HG03103 (cell line): ENCODE measurements around the gene PLGRKT.
"Not testable (repeated sequence)": the region's sequence is repeated elsewhere in the genome, so short reads cannot be mapped to it uniquely, and the experiment has no call there.

Experiments
- ATAC-seq: cut with Tn5 transposase; IDR thresholded peaks from one replicate; pipeline ENCODE4 v1.9.1; 2021; ENCODE audit warnings: low read depth; ENCODE audit not compliant: unreplicated experiment

The PLGRKT gene

DNA sequence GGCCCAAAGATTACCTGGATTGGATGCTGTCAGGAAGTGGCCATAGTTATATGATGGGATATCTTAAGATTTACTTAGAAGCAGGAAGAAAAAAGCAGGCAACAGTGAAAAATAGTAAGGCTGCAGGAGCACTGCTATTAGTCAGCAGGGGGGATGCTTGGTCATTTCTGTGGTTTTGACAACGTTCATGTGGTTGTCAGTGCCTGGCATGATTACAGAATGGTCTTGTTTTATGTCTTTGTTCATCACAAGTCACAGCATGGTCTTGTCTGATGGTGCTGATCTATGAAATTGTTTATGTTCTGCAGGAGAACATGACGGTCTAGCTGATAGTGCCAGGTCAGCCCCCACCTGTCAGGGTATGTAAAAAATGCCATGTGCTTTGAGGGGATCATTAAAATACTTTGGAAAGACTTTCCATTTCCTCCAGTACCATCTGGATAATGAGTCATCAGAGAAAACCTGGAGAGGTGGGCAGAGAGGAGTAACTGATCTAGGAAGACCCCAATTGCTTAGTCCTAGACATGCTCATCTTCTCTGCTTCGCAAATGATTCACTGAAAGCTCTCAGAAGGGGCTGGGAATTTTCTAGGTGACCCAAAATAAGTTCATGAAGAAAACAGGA is 48.5 kb downstream of the PLGRKT start:
- no peak for ATAC-seq

DNA sequence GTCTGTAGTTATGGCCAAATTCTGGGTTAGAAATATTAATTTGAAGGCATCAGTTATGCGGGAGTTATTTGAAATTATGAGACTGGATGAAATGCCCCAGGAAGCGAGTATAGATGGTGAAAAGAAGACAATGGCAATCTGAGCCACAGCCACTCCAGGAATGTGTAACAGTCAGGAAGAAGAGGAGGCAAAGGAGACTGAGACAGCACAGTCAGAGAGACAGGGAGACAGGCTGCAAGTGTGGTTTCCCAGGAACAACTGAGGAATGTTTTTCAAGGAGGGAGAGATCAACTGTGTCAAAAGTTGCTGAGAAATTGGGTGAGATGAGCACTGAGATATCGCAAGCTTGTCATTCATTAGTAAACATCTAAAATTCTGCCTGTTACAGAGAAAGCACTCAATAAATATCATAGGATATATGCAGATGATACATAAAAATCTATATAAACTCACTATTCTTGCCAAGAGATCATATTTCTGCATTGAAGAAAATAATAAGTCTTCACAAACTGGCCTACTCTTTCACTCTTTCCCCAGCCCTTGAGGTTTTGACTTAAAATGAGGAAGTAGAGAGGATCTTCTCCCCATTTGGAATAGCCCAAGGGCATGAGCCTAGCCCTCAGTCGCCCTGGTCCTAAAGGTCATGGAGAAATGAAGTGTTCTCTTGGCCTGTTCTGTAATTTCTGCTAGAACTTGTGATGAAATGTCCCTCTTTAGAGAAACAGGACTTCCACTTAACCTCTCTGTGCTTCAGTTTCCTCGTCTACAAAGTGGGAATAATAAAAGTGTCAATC is 49.5 kb downstream of the PLGRKT start:
- no peak for ATAC-seq

DNA sequence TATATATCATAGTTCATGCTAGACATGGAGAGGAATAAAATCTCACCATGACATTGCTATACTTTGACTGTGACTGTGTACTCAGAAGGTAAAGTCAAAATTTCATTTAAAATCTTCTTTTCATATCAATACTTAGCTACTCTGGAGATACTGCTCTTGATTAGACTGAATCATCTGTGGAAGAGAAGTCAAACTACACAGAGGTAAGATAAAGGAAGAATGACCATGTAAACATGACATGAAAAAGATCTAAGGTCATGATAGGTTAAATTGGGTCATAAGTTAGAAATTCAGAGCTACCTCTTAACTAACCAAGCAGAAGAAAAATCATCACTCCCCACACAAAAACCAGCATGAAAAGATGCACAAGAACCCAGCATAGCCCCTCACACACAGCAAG is 53.3 kb downstream of the PLGRKT start:
- ATAC-seq = no peak

DNA sequence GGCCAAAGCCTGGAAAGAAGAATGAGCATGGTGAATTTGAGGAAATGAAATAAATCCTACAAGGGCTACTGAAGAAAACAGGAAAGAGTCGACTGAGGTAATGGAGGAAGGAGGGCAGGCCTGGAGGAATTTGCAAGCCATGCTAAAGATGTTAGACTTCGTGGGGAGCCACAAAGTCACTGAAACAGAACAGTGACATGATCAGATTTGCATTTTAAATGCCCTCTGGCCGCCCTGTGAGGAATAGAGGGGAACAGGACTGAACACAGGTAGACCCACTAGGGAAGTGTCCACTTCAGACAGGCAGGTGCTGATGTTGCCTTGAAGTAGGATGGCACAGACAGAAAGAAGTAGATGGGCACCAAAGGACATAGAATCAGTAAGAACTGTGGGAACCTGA is 55.2 kb downstream of the PLGRKT start:
- no peak for ATAC-seq

DNA sequence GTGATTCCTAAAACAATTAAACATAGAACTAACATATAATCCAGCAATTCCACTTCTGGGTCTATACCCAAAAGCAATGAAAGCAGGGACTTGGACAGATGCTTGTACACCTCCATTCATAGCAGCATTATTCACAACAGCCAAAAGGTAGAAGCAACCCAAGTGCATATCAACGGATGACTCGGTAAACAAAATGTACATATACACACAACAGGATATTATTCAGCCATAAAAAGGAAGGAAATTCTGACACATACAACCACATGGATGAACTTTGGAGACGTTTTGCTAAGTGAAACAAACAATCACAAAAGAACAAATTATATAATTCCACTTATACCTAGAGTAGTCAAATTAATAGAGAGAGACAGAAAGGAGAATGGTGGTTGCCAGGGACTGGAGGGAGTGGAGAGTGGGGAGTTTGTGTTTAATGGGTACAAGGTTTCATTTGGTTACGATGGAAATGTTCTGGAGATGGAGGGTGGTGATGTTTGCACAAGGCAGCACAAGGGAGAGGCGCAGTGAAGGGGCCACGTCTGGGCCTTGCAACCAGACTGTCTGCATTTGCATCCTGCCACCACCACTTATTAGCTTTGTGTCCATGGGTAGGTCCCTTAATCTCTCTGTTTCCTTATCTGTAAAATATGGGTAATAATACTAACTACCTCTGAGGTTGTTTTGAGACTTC is 61.8 kb downstream of the PLGRKT start:
- ATAC-seq = no peak

DNA sequence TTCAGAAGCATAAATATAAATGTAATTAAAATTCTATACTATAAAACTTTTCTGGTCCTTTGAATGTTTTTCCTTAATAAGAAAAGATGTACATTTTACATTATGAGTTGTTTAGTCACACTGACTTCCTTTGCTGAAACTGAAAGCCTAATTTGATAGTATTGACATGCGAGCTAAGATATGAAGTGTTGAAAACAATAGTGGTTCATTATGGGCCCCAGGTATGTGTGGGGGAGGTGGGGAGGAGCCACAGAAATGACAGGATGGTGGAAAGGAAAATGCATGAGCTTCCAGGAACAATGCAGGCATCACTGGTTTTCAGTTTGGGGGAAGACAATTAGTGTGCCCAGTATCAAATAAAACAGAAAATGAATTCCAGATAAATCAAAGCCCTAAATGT is 62.6 kb downstream of the PLGRKT start:
- ATAC-seq = no peak

DNA sequence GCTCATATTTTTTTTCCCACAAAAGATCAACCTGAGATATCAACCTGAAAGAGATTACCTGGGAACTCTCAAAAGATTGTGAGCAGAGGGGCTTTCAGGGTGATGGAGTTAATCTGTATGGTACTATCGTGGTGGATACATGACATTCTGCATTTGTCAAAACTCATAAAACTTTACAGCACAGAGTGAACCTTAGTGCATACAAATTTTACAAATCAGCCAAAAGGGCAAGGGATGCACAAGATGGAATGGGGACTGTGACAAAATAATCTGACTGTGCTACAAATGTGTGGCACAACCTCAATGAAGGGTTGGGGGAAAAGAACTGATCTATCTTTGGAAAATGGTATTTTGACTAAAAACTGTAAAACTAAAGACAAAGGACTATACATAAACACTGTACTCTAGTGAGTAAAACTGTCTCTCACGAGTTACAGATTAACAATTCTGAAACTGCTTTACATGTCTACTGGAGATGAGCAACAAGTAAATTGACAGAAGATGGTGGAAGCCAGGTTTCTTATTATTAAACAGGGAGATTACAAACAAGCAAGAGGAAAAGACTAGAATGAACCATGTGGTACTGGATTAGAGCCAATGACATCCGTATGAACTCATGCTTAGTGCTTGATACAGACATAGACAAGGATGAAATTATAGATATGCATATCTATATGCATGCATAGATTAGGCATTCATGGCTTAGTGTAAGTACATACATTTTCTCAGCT is 73.3 kb downstream of the PLGRKT start:
- ATAC-seq = peak; percentile 70

- no peak for ATAC-seq
Measured at GRCh38 chr9:5361326-5362010, 76.3 kb downstream of the PLGRKT start.

- no peak for ATAC-seq
Measured at GRCh38 chr9:5360341-5360740, 77.4 kb downstream of the PLGRKT start.

DNA sequence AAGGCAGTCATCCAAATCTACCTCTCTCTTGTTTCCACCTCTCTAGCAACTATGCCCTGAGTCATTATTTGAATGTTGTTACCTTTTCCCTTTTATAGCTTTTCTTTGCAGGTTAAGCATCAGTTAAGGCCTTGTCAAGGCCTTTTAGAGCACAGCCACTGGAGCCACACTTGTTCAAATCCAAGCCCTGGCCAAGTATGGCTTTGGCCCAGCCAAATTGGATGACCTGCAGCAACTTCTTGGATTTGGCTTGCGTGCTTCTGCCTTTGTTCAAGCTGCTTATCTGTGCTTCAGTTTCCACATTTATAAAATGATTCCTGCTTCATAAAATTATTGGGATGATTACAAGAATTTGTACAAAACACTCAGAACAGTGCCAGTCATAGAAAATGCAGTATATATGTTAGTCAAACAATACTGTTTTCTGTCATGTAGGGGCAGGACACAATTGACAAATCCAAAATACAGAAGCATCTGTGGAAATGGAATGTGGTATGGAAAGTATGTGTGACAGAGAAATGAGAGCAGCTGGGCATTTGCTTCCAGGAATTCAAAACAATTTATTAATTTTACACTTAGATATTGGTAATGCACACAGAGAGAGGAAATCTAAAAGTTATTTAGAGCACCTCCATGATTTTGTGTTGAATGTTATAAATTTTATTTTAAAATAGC is 80.2 kb downstream of the PLGRKT start:
- no peak for ATAC-seq

- ATAC-seq = no peak
Measured at GRCh38 chr9:5355817-5356216, 81.9 kb downstream of the PLGRKT start.

DNA sequence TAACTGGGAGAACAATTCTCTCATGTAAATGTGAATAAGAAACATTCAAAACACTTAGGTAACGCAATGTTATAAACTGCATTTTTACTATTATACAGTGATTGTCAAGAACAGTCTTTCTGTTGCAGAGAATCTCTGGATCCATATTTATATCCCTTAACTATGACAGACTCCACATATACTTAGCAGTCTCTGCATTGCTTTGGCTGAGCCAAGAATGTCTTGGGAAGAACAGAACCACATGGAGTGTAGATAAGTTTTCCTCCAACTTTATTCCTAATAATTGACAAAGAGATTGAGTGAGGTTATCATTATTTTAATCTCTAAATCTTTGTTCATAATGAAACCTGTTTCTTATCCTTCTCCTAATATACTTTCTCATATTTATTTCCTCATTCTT is 82.5 kb downstream of the PLGRKT start:
- no peak for ATAC-seq

GRCh38 chr9:5354184-5354583 is 83.5 kb downstream of the PLGRKT start:
- no peak for ATAC-seq

- ATAC-seq = no peak
Measured at GRCh38 chr9:5352637-5353248, 85.0 kb downstream of the PLGRKT start.

DNA sequence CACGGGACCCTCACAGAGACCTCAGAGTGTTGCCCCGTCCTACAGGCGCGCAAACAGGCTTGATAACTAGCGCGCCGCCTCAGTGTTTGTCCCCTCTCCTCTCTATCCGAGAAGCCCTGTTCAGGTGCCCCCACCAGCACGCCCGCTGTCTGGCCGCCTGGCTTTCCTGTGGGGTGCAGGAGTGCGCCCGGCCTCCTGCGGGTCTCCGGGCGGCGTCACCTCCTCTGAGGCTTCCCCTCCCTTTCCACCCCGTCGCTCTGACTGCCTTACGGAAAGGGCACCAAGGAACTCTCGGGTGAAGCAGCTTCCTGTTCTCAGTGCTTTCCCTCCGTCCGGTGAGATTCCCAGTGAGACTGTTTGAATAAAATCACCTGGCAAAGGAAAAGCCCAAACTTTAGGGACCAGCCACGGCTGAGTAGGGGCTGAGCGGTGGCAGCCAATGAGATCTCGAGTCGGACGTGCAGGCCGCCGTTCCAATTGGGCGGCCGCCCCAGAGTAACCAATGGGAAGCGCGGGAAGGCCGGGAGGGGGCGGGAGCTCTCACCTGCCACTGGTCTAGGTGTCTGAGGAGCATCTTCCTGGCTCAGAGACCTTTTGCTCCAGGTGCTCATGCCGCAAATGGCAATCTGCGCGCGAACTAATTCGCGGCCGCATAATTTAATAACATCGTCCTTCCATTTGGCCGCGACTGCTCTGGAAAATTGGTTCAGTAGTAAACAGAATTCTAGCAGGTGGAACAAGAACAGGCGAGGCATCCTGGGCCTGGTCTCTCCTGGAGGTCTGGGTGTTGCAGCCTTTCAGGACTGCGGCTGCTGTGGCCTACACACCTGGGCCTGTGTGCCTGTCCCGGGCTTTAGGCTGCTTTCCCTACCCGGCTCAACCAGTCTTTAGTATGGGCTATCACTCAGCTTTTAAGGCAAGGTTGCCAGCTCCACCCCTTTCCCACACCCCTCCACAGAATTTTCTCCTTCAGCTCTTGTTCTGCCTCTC is 98.4 kb downstream of the PLGRKT start, which contains the start of gene RLN1:
RLN1 (minus strand) TSS at position 885 of the 990 bp plus-strand sequence; CDS start at position 755, 130 bp downstream.
- ATAC-seq = peak; percentile 99

DNA sequence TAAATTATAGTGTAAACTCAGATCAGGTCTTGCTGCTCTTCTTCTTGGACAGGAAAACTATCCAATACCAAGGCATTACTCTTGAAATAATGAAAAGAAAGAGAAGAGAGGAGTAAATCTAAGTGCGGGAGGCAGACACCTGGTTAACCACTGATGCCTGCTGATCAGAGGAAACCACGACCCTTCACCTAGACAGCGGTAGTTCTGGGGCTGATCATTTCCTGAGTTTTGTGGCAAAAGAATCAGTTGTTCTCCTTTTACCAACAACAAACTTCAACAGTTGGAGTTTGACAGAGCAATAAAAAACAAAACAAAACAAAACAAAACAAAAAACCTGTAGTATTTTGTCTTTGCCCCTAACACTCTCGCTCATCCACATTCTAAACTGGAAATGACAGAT is 101.0 kb downstream of the PLGRKT start:
- no peak for ATAC-seq

DNA sequence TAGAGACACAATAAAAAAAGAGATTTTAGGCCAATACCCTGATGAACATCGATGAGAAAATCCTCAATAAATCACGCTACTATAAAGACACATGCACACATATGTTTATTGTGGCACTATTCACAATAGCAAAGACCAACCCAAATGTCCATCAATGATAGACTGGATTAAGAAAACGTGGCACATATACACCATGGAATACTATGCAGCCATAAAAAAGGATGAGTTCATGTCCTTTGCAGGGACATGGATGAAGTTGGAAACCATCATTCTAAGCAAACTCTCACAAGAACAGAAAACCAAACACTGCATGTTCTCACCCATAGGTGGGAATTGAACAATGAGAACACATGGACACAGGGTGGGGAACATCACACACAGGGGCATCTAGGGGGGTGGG is 106.4 kb downstream of the PLGRKT start:
- ATAC-seq = not testable (repeated sequence)

DNA sequence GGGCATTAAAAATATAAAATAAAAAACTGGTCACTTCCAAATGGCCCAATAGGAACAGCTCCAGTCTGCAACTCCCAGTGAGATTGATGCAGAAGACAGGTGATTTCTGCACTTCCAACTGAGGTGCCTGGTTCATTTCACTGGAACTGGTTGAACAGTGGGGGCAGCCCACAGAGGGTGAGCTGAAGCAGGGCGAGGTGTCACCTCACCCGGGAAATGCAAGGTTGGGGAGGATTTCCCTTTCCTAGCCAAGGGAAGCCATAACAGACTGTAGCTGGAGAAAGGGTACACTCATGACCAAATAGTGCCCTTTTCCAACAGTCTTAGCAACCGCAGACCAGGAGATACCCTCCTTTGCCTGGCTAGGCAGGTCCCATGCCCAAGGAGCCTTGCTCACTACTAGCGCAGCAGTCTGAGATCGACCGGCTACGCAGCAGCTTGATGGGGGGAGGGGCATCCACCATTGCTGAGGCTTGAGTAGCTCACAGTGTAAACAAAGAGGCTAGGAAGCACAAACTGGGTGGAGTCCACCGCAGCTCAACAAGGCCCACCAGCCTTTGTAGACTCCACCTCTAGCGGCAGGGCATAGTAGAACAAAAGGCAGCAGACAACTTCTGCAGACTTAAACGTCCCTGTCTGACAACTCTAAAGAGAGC is 110.7 kb downstream of the PLGRKT start:
- no peak for ATAC-seq
